Duodenal mucosa (tissue), 2 donors: Measurements from ENCODE around the gene IL1R2.

Source experiments
- H3K27ac ChIP-seq: one replicate; pipeline ENCODE4 v1.7.0; 2013; ENCODE audit warnings: low read depth, low read length
- H3K27me3 ChIP-seq, 2 donors: one replicate each; pipeline ENCODE4 v1.7.0; 2013; ENCODE audit warnings: low read length in 2 of 2, control low read depth in 1 of 2; ENCODE audit not compliant: insufficient read depth in 2 of 2, control insufficient read depth in 1 of 2
- H3K36me3 ChIP-seq, 2 donors: one replicate each; pipeline ENCODE4 v1.7.0; 2013; ENCODE audit warnings: low read length in 2 of 2, control low read depth in 1 of 2; ENCODE audit not compliant: insufficient read depth in 2 of 2, control insufficient read depth in 1 of 2
- H3K4me1 ChIP-seq, 2 donors: one replicate each; pipeline ENCODE4 v1.7.0; 2013; ENCODE audit warnings: low read length in 2 of 2, control low read depth in 1 of 2; ENCODE audit not compliant: insufficient read depth in 2 of 2, control insufficient read depth in 1 of 2
- H3K4me3 ChIP-seq, 2 donors: one replicate each; pipeline ENCODE4 v1.7.0; 2013; ENCODE audit warnings: low read length in 2 of 2, low read depth in 1 of 2
- H3K9ac ChIP-seq, 2 donors: one replicate each; pipeline ENCODE4 v1.7.0; 2013; ENCODE audit warnings: low read length in 2 of 2, low read depth in 1 of 2
- H3K9me3 ChIP-seq, 2 donors: one replicate each; pipeline ENCODE4 v1.7.0; 2013; ENCODE audit warnings: low read length in 2 of 2, control low read depth in 1 of 2; ENCODE audit not compliant: control insufficient read depth in 1 of 2

The IL1R2 gene, protein sequence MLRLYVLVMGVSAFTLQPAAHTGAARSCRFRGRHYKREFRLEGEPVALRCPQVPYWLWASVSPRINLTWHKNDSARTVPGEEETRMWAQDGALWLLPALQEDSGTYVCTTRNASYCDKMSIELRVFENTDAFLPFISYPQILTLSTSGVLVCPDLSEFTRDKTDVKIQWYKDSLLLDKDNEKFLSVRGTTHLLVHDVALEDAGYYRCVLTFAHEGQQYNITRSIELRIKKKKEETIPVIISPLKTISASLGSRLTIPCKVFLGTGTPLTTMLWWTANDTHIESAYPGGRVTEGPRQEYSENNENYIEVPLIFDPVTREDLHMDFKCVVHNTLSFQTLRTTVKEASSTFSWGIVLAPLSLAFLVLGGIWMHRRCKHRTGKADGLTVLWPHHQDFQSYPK

DNA sequence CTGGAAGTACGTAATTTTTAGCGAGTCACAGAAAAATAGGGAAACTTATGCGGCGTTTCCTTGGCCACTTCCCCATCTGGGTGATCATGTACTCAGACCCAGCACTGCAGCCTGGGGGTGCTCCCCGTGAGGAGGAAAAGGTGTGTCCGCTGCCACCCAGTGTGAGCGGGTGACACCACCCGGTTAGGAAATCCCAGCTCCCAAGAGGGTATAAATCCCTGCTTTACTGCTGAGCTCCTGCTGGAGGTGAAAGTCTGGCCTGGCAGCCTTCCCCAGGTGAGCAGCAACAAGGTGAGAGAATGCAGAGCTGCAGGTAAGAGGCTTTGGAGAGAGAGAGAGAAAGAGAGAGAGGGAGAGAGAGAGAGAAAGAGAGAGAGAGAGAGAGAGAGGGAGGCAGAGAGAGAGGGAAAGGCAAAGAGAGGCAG, at the start of gene IL1R2:
TSS of gene IL1R2 (plus strand) at position 240 of the 425 bp plus-strand sequence. CDS start 16,616 bp downstream, outside the sequence.
- H3K4me3 ChIP-seq = no peak within 1 kb of the TSS

DNA sequence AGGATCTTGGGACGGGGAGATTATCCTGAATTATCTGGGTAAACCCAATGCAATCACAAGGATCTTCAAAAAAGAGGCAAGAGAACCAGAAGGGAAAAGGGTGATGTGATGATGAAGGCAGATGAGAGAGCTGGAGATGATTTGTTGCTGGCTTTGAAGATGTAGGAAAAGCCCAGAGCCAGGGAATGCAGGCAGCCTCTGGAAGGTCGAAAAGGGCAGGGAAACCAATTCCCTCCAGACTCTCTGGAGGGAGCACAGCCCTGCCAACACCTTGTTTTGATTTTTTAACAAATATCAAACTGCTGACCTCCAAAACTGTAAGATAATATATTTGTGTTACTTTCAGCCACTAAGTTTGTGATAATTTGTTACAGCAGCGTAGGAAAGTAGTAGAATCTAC, 48.9 kb upstream of the IL1R2 start:
- Histone ChIP-seq H3K36me3 (no peaks in the 10 kb centered on the region), H3K4me3 (no peak overlapping the region), H3K9ac (no peak overlapping the region), H3K27me3 (no peaks in the 10 kb centered on the region), H3K4me1 (no peaks in the 10 kb centered on the region), H3K27ac (no peak overlapping the region), H3K9me3 (no peaks in the 10 kb centered on the region)

More for the DNA sequence above, at the start of gene IL1R2:
- Histone ChIP-seq H3K4me1 (no peaks in the 10 kb centered on the region), H3K9me3 (no peaks in the 10 kb centered on the region), H3K27me3 (no peaks in the 10 kb centered on the region), H3K36me3 (no peaks in the 10 kb centered on the region), H3K27ac (no peak within 1 kb of the TSS), H3K9ac (no peak within 1 kb of the TSS)

DNA sequence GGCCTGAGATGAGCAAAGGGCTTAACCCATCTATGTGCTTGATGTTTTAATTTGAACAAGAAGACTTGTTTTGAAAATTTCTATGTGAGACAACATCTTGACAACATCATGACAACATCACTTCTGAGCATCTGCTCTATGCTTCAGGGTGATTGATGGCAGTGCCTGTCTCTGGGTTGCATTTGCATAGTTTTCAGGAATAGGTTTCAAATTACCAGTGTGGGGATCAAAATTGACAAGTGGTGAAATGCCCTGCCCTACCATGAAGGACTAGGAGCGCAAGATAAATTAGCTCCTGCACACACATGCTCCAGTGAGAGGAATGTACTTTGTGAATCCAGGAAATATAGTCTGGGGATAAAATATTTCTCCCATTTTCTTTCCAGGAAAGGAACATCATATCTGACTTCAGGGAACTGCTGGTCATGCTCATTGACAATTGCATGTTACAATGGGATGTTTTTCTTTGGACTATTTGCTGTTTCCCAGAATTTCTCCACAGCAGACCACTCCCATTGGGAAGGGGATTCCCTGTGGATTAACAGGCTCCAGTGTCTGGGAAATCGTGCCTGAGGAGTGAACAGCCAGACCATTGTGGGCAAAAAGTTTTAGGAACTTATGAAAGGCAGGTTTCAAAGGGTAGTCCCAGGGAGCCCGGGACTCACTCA, 45.3 kb upstream of the IL1R2 start:
- no peak overlapping the region for H3K4me3 ChIP-seq
- H3K27ac ChIP-seq = no peak overlapping the region
- no peaks in the 10 kb centered on the region for H3K27me3 ChIP-seq

DNA sequence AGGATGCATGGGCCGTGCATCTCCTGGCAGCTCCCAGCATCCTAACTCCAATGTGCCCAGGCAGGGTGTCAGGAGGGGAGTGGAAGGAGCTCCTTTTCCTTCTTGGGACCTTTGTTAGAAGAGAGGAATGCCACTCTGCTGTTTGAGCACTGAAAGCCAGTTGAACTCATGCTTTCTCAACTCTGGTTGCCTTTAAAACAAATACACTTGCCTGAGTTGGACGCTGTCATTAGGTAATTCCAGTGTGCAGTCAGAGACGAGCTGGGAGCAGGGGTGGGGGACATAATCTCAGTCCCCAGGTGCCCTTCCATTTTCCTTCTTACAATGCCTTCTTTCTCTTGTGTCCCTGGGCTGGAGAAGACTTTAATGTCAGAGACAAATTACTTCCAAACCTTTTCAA, 44.4 kb upstream of the IL1R2 start:
- H3K4me1 ChIP-seq = no peaks in the 10 kb centered on the region
- H3K9me3 ChIP-seq = peaks cover 0 to 3% of the 10 kb centered on the region in 2 donors
- H3K9ac ChIP-seq = no peak overlapping the region
- no peak overlapping the region for H3K4me3 ChIP-seq
- H3K36me3 ChIP-seq = no peaks in the 10 kb centered on the region
- no peak overlapping the region for H3K27ac ChIP-seq
- H3K27me3 ChIP-seq = no peaks in the 10 kb centered on the region

More for the DNA sequence above, 45.3 kb upstream of the IL1R2 start:
- Histone ChIP-seq H3K9ac (no peak overlapping the region), H3K4me1 (no peaks in the 10 kb centered on the region), H3K36me3 (no peaks in the 10 kb centered on the region), H3K9me3 (peaks cover 0 to 3% of the 10 kb centered on the region in 2 donors)

DNA sequence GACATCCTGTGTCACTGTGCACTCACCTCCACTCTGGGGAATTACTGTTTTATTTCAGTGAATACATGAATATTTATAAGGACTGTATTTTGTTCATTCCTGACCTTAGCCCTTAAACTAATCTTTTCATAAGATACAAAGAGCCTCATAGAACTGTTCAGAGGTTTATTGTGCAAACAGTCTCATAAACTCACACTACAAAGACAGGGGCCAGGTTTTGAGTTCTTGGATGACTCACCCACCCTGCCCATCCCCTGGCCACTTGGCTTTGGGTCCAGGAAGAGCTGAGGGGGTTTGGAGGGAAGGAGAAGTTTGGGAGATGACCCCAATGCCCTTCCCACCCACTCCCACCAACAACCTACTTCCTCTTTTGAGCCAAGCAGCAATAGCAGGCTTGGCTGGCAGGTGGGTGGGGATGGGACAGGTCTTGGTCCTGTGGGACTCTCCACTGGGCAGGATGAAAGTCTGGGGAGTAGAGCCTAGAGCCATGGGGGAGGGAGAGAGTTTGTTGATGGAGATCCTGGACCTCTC, 43.1 kb upstream of the IL1R2 start:
- H3K4me1 ChIP-seq = no peaks in the 10 kb centered on the region

DNA sequence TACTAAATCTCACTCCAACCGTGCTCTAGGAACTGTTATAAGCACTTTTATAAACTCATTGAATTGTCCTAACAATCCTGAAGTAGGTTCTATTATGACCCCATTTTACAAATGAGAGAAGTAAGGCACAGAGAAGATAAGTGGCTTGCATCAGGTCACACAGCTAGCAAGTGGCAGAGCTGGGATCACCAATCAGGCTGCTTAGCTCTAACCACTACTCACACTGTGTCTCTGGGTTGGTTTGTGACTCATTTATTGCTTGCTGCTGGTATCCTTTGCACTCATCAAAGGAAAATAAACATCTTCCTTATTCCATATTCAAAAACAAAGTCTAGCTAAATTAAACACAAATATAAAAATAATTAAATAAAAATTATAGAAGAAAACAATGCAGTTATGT, 42.5 kb upstream of the IL1R2 start:
- no peak overlapping the region for H3K27ac ChIP-seq
- H3K4me3 ChIP-seq = no peak overlapping the region
- peaks cover 0 to 3% of the 10 kb centered on the region in 2 donors for H3K9me3 ChIP-seq
- no peaks in the 10 kb centered on the region for H3K27me3 ChIP-seq
- no peak overlapping the region for H3K9ac ChIP-seq
- no peaks in the 10 kb centered on the region for H3K36me3 ChIP-seq
- no peaks in the 10 kb centered on the region for H3K4me1 ChIP-seq

More for the DNA sequence above, 43.1 kb upstream of the IL1R2 start:
- H3K9me3 ChIP-seq = peaks cover 0 to 3% of the 10 kb centered on the region in 2 donors
- H3K9ac ChIP-seq = no peak overlapping the region
- no peak overlapping the region for H3K4me3 ChIP-seq
- no peak overlapping the region for H3K27ac ChIP-seq
- no peaks in the 10 kb centered on the region for H3K36me3 ChIP-seq
- H3K27me3 ChIP-seq = no peaks in the 10 kb centered on the region

DNA sequence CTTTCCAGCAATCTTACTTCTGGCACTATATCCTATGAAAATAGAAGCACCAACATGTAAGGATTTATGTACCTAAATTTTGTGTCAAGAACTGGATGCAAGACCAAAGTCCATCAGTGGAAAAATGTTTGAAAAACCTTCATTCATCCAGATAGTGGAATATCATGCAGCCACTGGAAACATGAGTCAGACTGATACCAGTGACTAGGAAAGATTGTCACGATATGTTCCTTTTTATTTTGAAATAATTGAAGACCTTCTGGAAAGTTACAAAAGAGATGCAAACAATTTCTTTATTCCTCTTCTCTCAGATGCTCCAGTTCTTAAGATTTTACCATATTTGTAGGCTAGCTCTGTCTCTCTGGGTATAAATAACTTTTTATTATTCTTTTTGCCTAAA, 40.5 kb upstream of the IL1R2 start:
- no peaks in the 10 kb centered on the region for H3K27me3 ChIP-seq
- no peak overlapping the region for H3K4me3 ChIP-seq
- no peaks in the 10 kb centered on the region for H3K4me1 ChIP-seq
- no peak overlapping the region for H3K9ac ChIP-seq
- H3K9me3 ChIP-seq = peaks cover 0 to 3% of the 10 kb centered on the region in 2 donors
- H3K36me3 ChIP-seq = no peaks in the 10 kb centered on the region
- no peak overlapping the region for H3K27ac ChIP-seq

DNA sequence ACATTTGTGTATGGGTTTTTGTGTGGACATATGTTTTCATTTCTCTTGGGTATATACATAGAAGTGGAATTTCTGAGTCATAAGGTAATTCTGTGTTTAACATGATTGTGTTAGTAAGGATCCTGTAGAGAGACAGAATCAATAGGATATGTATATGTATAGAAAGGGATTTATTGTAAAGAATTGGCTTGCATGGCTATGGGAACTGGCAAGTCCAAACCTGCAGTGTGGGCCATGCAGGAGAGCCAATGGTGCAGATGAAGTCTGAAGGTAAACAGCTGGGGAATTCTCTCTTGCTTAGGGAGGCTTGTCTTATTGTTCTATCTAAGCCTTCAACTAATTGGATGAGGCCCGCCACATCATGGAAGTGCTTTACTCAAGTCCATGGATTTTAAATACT, 39.2 kb upstream of the IL1R2 start:
- H3K4me1 ChIP-seq = no peaks in the 10 kb centered on the region
- peaks cover 0 to 3% of the 10 kb centered on the region in 2 donors for H3K9me3 ChIP-seq
- H3K36me3 ChIP-seq = no peaks in the 10 kb centered on the region
- H3K27me3 ChIP-seq = no peaks in the 10 kb centered on the region
- no peak overlapping the region for H3K27ac ChIP-seq
- H3K4me3 ChIP-seq = no peak overlapping the region
- no peak overlapping the region for H3K9ac ChIP-seq

DNA sequence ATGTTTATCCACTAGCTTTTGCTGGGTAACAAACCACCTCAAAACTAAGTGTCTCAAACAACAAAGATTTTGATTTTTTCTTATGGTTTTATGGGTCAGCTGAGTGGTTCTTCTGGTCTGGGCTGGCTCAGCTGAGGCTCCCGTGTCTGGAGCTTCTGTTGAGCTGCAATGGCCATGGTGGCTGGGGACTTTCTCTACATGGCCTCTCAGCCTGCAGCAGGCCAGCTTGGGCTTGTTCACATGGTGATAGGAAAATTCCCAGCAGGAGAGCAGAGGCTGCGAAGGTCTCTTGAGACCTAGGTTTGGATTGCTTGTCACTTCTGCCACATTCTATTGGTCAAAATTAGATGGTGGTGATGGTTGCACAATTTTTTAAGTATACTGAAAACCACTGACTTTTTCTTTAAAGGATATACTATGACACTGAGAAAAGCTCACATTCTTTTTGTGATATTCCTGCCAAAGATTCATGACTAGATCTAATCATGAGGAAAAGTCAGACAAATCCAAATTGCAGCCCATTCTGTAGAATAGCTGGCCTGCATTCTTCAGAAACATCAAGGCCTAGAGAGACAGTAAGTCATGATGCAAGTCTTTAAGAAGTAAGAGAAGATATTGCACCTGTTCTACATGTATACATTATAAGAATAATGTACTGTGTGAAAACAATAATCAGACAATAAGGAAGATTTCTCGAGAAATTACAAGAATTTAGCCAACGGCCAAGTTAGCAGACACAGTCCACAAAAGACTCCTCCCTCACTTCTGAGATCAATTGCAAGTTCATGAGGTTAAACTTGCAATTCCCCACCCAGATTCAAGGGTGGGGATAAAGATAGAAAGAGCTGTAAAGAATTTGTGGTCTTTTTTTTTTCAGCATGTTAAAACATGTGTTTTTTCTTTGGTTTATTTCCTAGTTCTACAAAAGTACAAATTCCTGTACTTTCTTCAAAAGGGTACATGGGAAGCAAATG, 35.0 kb upstream of the IL1R2 start:
- Histone ChIP-seq H3K4me3 (no peak overlapping the region), H3K9ac (no peak overlapping the region), H3K36me3 (no peaks in the 10 kb centered on the region), H3K4me1 (peaks cover 0 to 4% of the 10 kb centered on the region in 2 donors), H3K27ac (no peak overlapping the region), H3K27me3 (no peaks in the 10 kb centered on the region), H3K9me3 (no peaks in the 10 kb centered on the region)
